ENCODE results near the gene OR1D5. TPM values are rescaled to one million over a fixed set of nuclear protein-coding genes. Genes with fewer than 3 reads are reported as not detected.

OR1D5 gene
- total RNA-seq, 1 donor from 2014 or later = not detected

DNA sequence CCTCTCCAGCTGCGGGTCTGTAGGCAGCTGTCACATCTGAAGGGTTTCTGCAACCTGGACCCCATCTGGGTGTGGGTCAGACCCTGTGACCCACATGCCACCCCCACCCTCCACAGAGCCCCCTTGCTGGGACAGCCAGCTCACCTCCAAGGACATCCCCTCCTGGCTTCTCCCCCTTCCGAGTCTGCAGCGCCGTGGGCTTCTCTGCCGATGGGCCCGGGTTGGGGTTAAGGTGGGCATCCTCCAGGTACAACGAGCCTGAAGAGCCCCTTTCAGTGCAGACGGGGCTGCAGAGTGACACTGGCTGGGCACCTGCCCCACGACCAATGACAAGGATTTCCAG is 28.9 kb downstream of the OR1D5 start:
- no peaks in the 10 kb centered on the region for H4K20me1 ChIP-seq (ENCODE audit: insufficient read depth, low read length)
- H3K9ac ChIP-seq (ENCODE audit: low read length) = no peak overlapping the region
- no peak overlapping the region for H3K4me2 ChIP-seq (ENCODE audit: low read length)
- H3K27ac ChIP-seq (ENCODE audit: low read depth, low read length) = no peak overlapping the region
- Mint-ChIP-seq H3K9me3 (ENCODE audit: unreplicated experiment) (no peaks in the 10 kb centered on the region), H3K27ac (ENCODE audit: unreplicated experiment) (no peak overlapping the region), H3K27me3 (ENCODE audit: low read depth, unreplicated experiment) (peaks cover 5% of the 10 kb centered on the region), H3K4me1 (ENCODE audit: low read depth, unreplicated experiment) (peaks cover 4% of the 10 kb centered on the region), H3K36me3 (ENCODE audit: low read depth, unreplicated experiment) (peaks cover 3% of the 10 kb centered on the region), H3K4me3 (ENCODE audit: unreplicated experiment) (no peak overlapping the region)
- DNase-seq (ENCODE audit: low read depth) (no peak), FAIRE-seq (no peak)
- H3K9me3 ChIP-seq (ENCODE audit: insufficient read depth, low read depth, low read length) = no peaks in the 10 kb centered on the region
- TF ChIP-seq, protein P1, sequence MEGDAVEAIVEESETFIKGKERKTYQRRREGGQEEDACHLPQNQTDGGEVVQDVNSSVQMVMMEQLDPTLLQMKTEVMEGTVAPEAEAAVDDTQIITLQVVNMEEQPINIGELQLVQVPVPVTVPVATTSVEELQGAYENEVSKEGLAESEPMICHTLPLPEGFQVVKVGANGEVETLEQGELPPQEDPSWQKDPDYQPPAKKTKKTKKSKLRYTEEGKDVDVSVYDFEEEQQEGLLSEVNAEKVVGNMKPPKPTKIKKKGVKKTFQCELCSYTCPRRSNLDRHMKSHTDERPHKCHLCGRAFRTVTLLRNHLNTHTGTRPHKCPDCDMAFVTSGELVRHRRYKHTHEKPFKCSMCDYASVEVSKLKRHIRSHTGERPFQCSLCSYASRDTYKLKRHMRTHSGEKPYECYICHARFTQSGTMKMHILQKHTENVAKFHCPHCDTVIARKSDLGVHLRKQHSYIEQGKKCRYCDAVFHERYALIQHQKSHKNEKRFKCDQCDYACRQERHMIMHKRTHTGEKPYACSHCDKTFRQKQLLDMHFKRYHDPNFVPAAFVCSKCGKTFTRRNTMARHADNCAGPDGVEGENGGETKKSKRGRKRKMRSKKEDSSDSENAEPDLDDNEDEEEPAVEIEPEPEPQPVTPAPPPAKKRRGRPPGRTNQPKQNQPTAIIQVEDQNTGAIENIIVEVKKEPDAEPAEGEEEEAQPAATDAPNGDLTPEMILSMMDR (IDR thresholded peaks at IDR 0.05; ENCODE audit: insufficient read depth, low read depth, low read length) = no peak
- TF ChIP-seq EZH2 (IDR thresholded peaks at IDR 0.05; ENCODE audit: insufficient read depth, low read length) = no peak
- no peak overlapping the region for H2AFZ ChIP-seq (ENCODE audit: low read depth, low read length)
- no peaks in the 10 kb centered on the region for H3K36me3 ChIP-seq (ENCODE audit: insufficient read depth, low read length)
- peaks cover 3% of the 10 kb centered on the region for H3K27me3 ChIP-seq (ENCODE audit: insufficient read depth, low read length)
- peaks cover 6% of the 10 kb centered on the region for H3K4me1 ChIP-seq (ENCODE audit: insufficient read depth, low read length)
- H3K79me2 ChIP-seq (ENCODE audit: insufficient read depth, low read length) = no peaks in the 10 kb centered on the region
- no peak overlapping the region for H3K4me3 ChIP-seq (ENCODE audit: insufficient read depth, low read depth, low read length)

- H3K36me3 Mint-ChIP-seq (ENCODE audit: low read depth, unreplicated experiment) = peaks cover 3% of the 10 kb centered on the region
- Histone ChIP-seq H3K4me1 (ENCODE audit: insufficient read depth, low read length) (peaks cover 6% of the 10 kb centered on the region), H3K27me3 (ENCODE audit: insufficient read depth, low read length) (peaks cover 3% of the 10 kb centered on the region), H3K9ac (ENCODE audit: low read length) (no peak overlapping the region), H4K20me1 (ENCODE audit: insufficient read depth, low read length) (no peaks in the 10 kb centered on the region), H2AFZ (ENCODE audit: low read depth, low read length) (no peak overlapping the region), H3K79me2 (ENCODE audit: insufficient read depth, low read length) (no peaks in the 10 kb centered on the region), H3K4me3 (ENCODE audit: insufficient read depth, low read depth, low read length) (no peak overlapping the region), H3K4me2 (ENCODE audit: low read length) (no peak overlapping the region), H3K27ac (ENCODE audit: low read depth, low read length) (no peak overlapping the region), H3K36me3 (ENCODE audit: insufficient read depth, low read length) (no peaks in the 10 kb centered on the region), H3K9me3 (ENCODE audit: insufficient read depth, low read depth, low read length) (no peaks in the 10 kb centered on the region)
- FAIRE-seq (no peak), DNase-seq (ENCODE audit: low read depth) (no peak)
- H3K4me1 Mint-ChIP-seq (ENCODE audit: low read depth, unreplicated experiment) = peaks cover 4% of the 10 kb centered on the region
- H3K27me3 Mint-ChIP-seq (ENCODE audit: low read depth, unreplicated experiment) = peaks cover 5% of the 10 kb centered on the region
- no peaks in the 10 kb centered on the region for H3K9me3 Mint-ChIP-seq (ENCODE audit: unreplicated experiment)
- no peak for TF ChIP-seq EZH2 (IDR thresholded peaks at IDR 0.05; ENCODE audit: insufficient read depth, low read length)
- TF ChIP-seq, protein P1 (IDR thresholded peaks at IDR 0.05; ENCODE audit: insufficient read depth, low read depth, low read length) = no peak
- no peak overlapping the region for H3K27ac Mint-ChIP-seq (ENCODE audit: unreplicated experiment)
- H3K4me3 Mint-ChIP-seq (ENCODE audit: unreplicated experiment) = no peak overlapping the region
Measured at GRCh38 chr17:3033741-3034577, 29.4 kb downstream of the OR1D5 start.

DNA sequence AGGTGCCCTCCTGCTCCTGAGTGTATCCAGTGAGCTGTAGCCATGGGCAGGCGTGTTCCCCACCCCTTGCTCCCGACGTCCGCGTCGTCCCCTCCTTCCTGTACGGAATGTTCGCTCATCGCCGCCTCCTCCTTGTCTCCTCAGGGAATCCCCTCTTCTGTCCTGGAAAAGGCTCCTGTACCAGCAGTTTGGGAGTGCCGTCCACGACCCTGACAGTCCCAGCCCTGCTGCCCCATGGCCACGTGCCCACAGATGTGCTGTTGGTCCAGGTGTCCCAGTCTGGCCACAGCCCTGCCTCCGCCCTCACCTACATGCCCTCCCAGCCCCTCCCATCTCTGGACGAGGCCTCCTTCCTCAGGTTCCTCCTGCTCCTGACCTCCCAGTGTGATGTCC is 30.2 kb downstream of the OR1D5 start:
- H3K27ac ChIP-seq (ENCODE audit: low read depth, low read length) = no peak overlapping the region
- DNase-seq (ENCODE audit: low read depth) = no peak

More for the DNA sequence above, 30.2 kb downstream of the OR1D5 start:
- Histone ChIP-seq H2AFZ (ENCODE audit: low read depth, low read length) (no peak overlapping the region), H3K79me2 (ENCODE audit: insufficient read depth, low read length) (no peaks in the 10 kb centered on the region), H3K4me3 (ENCODE audit: insufficient read depth, low read depth, low read length) (no peak overlapping the region), H4K20me1 (ENCODE audit: insufficient read depth, low read length) (no peaks in the 10 kb centered on the region), H3K9ac (ENCODE audit: low read length) (no peak overlapping the region), H3K36me3 (ENCODE audit: insufficient read depth, low read length) (no peaks in the 10 kb centered on the region), H3K9me3 (ENCODE audit: insufficient read depth, low read depth, low read length) (no peaks in the 10 kb centered on the region), H3K4me2 (ENCODE audit: low read length) (no peak overlapping the region), H3K27me3 (ENCODE audit: insufficient read depth, low read length) (peaks cover 3% of the 10 kb centered on the region), H3K4me1 (ENCODE audit: insufficient read depth, low read length) (peaks cover 6% of the 10 kb centered on the region)
- Mint-ChIP-seq H3K27ac (ENCODE audit: unreplicated experiment) (no peak overlapping the region), H3K4me3 (ENCODE audit: unreplicated experiment) (no peak overlapping the region), H3K36me3 (ENCODE audit: low read depth, unreplicated experiment) (peaks cover 3% of the 10 kb centered on the region), H3K9me3 (ENCODE audit: unreplicated experiment) (no peaks in the 10 kb centered on the region), H3K27me3 (ENCODE audit: low read depth, unreplicated experiment) (peaks cover 4% of the 10 kb centered on the region), H3K4me1 (ENCODE audit: low read depth, unreplicated experiment) (peaks cover 4% of the 10 kb centered on the region)
- TF ChIP-seq, protein P1 (IDR thresholded peaks at IDR 0.05; ENCODE audit: insufficient read depth, low read depth, low read length) = no peak
- no peak for TF ChIP-seq EZH2 (IDR thresholded peaks at IDR 0.05; ENCODE audit: insufficient read depth, low read length)
- no peak for FAIRE-seq
